Measurements from ENCODE around the gene JMJD4. TPM values are rescaled to one million over a fixed set of nuclear protein-coding genes. Genes with fewer than 3 reads are reported as not detected.

The JMJD4 gene
- total RNA-seq, 1 experiment from 2014 or later: 27.1 TPM

- no TSS peak for BruUV-seq (replicated peaks)
- CTCF ChIA-PET: no interaction called here
- Histone ChIP-seq H3K36me3 (ENCODE audit: control insufficient read depth, insufficient read depth, low read length) (no peaks in the 10 kb centered on the region; the same call in 1 of the 2 replicates), H3K9me3 (no peaks in the 10 kb centered on the region), H3K27me3 (replicated peaks; ENCODE audit: control insufficient read depth, insufficient read depth, low read length) (no peaks in the 10 kb centered on the region), H3K4me1 (0 out of 2 replicates have a peak, but pooled peaks cover 5% of the 10 kb centered on the region), H3K4me3 (ENCODE audit: low read depth, low read length) (no peak overlapping the region)
- Mint-ChIP-seq H3K27ac (ENCODE audit: unreplicated experiment) (no peak overlapping the region), H3K4me3 (ENCODE audit: unreplicated experiment) (no peak overlapping the region), H3K9me3 (ENCODE audit: unreplicated experiment) (no peaks in the 10 kb centered on the region), H3K36me3 (ENCODE audit: insufficient read depth, unreplicated experiment) (peaks cover 15% of the 10 kb centered on the region), H3K27me3 (ENCODE audit: insufficient read depth, unreplicated experiment) (no peaks in the 10 kb centered on the region), H3K4me1 (ENCODE audit: low read depth, unreplicated experiment) (no peaks in the 10 kb centered on the region)
- intact Hi-C loops (cut with micrococcal nuclease; ENCODE audit: unreplicated experiment): no loop called here
- DNase-seq: no peak
- no peak for TF ChIP-seq CTCF (IDR thresholded peaks at IDR 0.05; ENCODE audit: insufficient read depth in 1 of 2, low read depth in 1 of 2, low read length in 1 of 2, severe bottlenecking in 1 of 2, unreplicated experiment in 1 of 2)
- POLR2A ChIA-PET: no interaction called here
Observed at GRCh38 chr1:227759341-227760300, 24.5 kb upstream of the JMJD4 start.

DNA sequence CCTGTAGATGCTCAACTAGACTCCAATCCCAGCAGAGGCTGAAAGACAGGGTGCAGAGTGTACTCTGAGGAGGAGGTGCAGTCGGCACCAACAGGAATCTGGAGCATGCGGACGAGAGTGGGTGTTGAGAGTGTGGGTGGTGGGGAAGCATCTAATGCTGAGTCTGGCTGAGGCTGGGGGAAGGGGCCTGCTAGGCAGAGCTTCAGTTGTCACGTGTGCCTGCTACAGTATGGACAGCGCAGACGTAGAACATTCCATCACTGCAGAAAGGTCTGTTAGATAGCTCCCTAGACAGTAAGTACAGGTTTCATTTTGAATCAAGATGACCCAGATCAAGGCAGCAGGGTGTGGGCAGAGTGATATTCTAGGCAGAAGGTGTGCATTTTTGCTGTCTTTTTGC is 23.3 kb upstream of the JMJD4 start:
- Histone ChIP-seq H3K4me3 (ENCODE audit: low read depth, low read length) (no peak overlapping the region), H3K9me3 (no peaks in the 10 kb centered on the region), H3K36me3 (ENCODE audit: control insufficient read depth, insufficient read depth, low read length) (peaks cover under 1% of the 10 kb centered on the region; the same call in 1 of the 2 replicates), H3K27me3 (replicated peaks; ENCODE audit: control insufficient read depth, insufficient read depth, low read length) (no peaks in the 10 kb centered on the region), H3K4me1 (no peaks in the 10 kb centered on the region)
- no peak overlapping the region for H3K27ac Mint-ChIP-seq (ENCODE audit: unreplicated experiment)
- no peak for TF ChIP-seq CTCF (IDR thresholded peaks at IDR 0.05; ENCODE audit: insufficient read depth in 1 of 2, low read depth in 1 of 2, low read length in 1 of 2, severe bottlenecking in 1 of 2, unreplicated experiment in 1 of 2)
- DNase-seq: no peak
- no TSS peak for BruUV-seq (replicated peaks)
- CTCF ChIA-PET: no interaction called here
- H3K36me3 Mint-ChIP-seq (ENCODE audit: insufficient read depth, unreplicated experiment): peaks cover 11% of the 10 kb centered on the region
- no peak overlapping the region for H3K4me3 Mint-ChIP-seq (ENCODE audit: unreplicated experiment)
- no peaks in the 10 kb centered on the region for H3K4me1 Mint-ChIP-seq (ENCODE audit: low read depth, unreplicated experiment)
- H3K9me3 Mint-ChIP-seq (ENCODE audit: unreplicated experiment): no peaks in the 10 kb centered on the region
- H3K27me3 Mint-ChIP-seq (ENCODE audit: insufficient read depth, unreplicated experiment): no peaks in the 10 kb centered on the region
- POLR2A ChIA-PET: no interaction called here
- intact Hi-C loops (cut with micrococcal nuclease; ENCODE audit: unreplicated experiment): no loop called here

- no peaks in the 10 kb centered on the region for H3K27me3 ChIP-seq (replicated peaks; ENCODE audit: control insufficient read depth, insufficient read depth, low read length)
- intact Hi-C loops (cut with micrococcal nuclease; ENCODE audit: unreplicated experiment): no loop called here
- Mint-ChIP-seq H3K4me3 (ENCODE audit: unreplicated experiment) (no peak overlapping the region), H3K36me3 (ENCODE audit: insufficient read depth, unreplicated experiment) (peaks cover 11% of the 10 kb centered on the region), H3K4me1 (ENCODE audit: low read depth, unreplicated experiment) (no peaks in the 10 kb centered on the region), H3K27me3 (ENCODE audit: insufficient read depth, unreplicated experiment) (no peaks in the 10 kb centered on the region), H3K27ac (ENCODE audit: unreplicated experiment) (no peak overlapping the region), H3K9me3 (ENCODE audit: unreplicated experiment) (no peaks in the 10 kb centered on the region)
- peaks cover 2% of the 10 kb centered on the region; the same call in 1 of the 2 replicates for H3K36me3 ChIP-seq (ENCODE audit: control insufficient read depth, insufficient read depth, low read length)
- DNase-seq: no peak
- ChIA-PET POLR2A (no interaction called here), CTCF (no interaction called here)
- H3K9me3 ChIP-seq: no peaks in the 10 kb centered on the region
- BruUV-seq (replicated peaks): no TSS peak
- no peaks in the 10 kb centered on the region for H3K4me1 ChIP-seq
- no peak overlapping the region for H3K4me3 ChIP-seq (ENCODE audit: low read depth, low read length)
- TF ChIP-seq CTCF (IDR thresholded peaks at IDR 0.05; ENCODE audit: insufficient read depth in 1 of 2, low read depth in 1 of 2, low read length in 1 of 2, severe bottlenecking in 1 of 2, unreplicated experiment in 1 of 2): no peak
Observed at GRCh38 chr1:227757781-227758180, 22.7 kb upstream of the JMJD4 start.

All from Caco-2 (cell line).